ENCODE data around the gene STARD8. TPM values are rescaled to one million over a fixed set of nuclear protein-coding genes. Genes with fewer than 3 reads are reported as not detected.

The STARD8 gene
- total RNA-seq, 2 donors from 2014 or later, result 15.8 to 19.8 TPM

DNA sequence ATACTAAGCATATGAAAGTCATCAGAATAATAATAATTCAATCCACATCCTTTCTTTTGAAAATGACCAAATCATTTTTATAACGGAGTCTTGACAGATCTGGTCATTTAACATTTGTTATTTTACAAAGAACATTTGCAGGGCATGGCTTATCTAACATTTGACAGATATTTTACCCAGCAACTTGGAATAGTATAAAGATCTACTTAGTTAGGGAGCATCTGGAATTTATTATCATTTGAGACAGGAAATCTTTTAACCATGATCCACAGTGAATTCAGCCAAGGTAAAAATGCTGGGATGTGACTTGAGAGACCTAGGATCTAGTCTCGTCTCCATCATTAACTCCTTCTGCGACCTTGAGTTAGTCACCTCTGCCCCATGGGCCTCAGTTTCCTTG is 22.4 kb downstream of the STARD8 start:
- no peaks in the 10 kb centered on the region for H3K36me3 ChIP-seq
- H3K4me1 ChIP-seq (ENCODE audit: control insufficient read depth in 1 of 2, low read depth in 2 of 2), result peaks cover 5 to 24% of the 10 kb centered on the region in 2 donors
- no peaks in the 10 kb centered on the region for H3K27me3 ChIP-seq (replicated peaks; ENCODE audit: insufficient read depth)
- no peak for ATAC-seq (ENCODE audit: insufficient number of reproducible peaks, low FRiP score, low read depth)
- TF ChIP-seq, protein P1, sequence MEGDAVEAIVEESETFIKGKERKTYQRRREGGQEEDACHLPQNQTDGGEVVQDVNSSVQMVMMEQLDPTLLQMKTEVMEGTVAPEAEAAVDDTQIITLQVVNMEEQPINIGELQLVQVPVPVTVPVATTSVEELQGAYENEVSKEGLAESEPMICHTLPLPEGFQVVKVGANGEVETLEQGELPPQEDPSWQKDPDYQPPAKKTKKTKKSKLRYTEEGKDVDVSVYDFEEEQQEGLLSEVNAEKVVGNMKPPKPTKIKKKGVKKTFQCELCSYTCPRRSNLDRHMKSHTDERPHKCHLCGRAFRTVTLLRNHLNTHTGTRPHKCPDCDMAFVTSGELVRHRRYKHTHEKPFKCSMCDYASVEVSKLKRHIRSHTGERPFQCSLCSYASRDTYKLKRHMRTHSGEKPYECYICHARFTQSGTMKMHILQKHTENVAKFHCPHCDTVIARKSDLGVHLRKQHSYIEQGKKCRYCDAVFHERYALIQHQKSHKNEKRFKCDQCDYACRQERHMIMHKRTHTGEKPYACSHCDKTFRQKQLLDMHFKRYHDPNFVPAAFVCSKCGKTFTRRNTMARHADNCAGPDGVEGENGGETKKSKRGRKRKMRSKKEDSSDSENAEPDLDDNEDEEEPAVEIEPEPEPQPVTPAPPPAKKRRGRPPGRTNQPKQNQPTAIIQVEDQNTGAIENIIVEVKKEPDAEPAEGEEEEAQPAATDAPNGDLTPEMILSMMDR (IDR thresholded peaks at IDR 0.05), result no peak
- no peaks in the 10 kb centered on the region for H3K9me3 ChIP-seq
- DNase-seq (ENCODE audit: low spot score), result no peak
- no peak overlapping the region for H3K27ac ChIP-seq
- H3K4me3 ChIP-seq, result no peak overlapping the region

DNA sequence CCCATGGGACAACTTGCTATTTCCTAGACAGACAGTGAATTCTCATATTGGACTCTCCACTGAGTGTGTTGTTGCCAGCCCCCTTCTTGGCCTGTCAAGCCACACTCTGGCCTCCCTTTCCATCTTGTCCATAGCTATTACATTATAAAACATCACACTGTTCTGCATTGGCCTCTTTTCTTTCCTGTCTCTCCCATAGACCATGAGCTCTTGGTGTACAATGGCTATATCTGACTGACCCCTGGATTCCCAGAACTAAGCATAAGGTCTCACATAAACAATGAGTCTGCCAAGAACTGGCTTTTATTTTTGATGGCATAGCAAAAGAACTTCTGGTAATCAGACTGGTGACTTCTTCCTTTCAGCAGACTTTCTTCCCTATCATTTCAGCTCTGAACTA is 23.8 kb downstream of the STARD8 start:
- ATAC-seq (ENCODE audit: insufficient number of reproducible peaks, low FRiP score, low read depth) (no peak), DNase-seq (ENCODE audit: low spot score) (no peak)
- H3K9me3 ChIP-seq, result no peaks in the 10 kb centered on the region
- peak overlapping the region in 1 of 2 donors; percentile 8 for H3K27ac ChIP-seq
- peaks cover 5 to 24% of the 10 kb centered on the region in 2 donors for H3K4me1 ChIP-seq (ENCODE audit: control insufficient read depth in 1 of 2, low read depth in 2 of 2)
- H3K27me3 ChIP-seq (replicated peaks; ENCODE audit: insufficient read depth), result no peaks in the 10 kb centered on the region
- TF ChIP-seq, protein P1 (IDR thresholded peaks at IDR 0.05), result no peak
- no peaks in the 10 kb centered on the region for H3K36me3 ChIP-seq
- no peak overlapping the region for H3K4me3 ChIP-seq

DNA sequence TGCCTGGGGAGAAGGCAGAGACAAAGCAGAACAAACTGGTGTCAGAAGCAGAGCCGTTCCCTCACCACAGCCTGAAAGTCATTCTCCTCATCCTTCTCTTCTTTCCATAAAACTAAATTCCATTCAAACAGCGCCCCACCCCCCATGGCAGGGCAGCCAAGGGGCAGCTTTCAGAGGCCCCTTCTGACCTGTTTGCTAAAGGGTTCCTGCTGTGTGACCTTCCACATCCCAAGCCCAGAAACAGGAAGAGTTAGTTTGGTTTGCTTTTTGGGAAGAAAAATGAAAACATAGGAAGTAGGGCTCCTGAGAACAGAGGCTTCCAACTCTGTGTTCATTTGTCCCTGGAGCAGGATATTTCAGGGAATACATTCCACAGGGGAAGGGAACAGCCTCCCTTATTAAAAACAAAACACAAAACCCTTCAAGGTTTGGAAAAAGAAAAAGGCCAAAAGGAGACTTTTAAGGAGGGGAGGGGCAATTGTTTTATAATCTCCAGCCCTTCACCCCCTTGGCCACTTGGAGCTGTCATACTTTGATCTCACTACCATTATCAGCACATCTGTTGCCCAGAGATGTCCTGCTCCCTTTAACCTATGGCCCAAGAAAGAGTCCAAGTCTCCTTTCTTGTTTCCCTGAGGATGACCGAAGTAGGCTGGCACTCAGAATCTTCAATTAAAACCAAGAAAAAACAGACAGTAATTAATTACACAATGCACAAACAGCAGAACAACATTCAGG is 25.3 kb downstream of the STARD8 start:
- Histone ChIP-seq H3K4me3 (no peak overlapping the region), H3K9me3 (no peaks in the 10 kb centered on the region), H3K4me1 (ENCODE audit: control insufficient read depth in 1 of 2, low read depth in 2 of 2) (peaks cover 5 to 24% of the 10 kb centered on the region in 2 donors), H3K27me3 (replicated peaks; ENCODE audit: insufficient read depth) (no peaks in the 10 kb centered on the region), H3K27ac (peak overlapping the region in 1 of 2 donors; percentile 11), H3K36me3 (no peaks in the 10 kb centered on the region)
- DNase-seq (ENCODE audit: low spot score) (no peak), ATAC-seq (ENCODE audit: insufficient number of reproducible peaks, low FRiP score, low read depth) (no peak)
- TF ChIP-seq, protein P1 (IDR thresholded peaks at IDR 0.05), result no peak

DNA sequence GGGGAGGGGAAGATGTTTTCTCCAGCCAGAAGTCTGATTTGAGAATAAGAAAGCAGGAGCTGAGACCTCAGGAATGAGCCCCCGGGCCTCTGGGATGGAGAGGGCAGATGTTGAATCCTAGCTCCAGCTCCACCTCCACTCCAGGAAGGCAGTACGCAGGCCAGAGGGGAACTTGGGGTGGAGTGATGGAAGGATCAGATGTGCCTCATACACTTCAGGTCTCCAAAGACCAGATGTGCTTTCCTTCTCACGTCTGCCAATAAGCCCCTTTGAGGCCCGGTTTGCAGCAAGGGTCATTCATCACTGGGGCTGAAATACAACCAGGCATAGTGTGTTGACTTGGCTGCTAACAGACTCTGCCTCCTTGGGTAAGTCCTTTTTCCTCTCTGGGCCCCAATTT is 28.1 kb downstream of the STARD8 start:
- Histone ChIP-seq H3K27me3 (replicated peaks; ENCODE audit: insufficient read depth) (no peaks in the 10 kb centered on the region), H3K27ac (no peak overlapping the region), H3K4me1 (ENCODE audit: control insufficient read depth in 1 of 2, low read depth in 2 of 2) (peaks cover 5 to 24% of the 10 kb centered on the region in 2 donors), H3K4me3 (no peak overlapping the region), H3K9me3 (no peaks in the 10 kb centered on the region), H3K36me3 (no peaks in the 10 kb centered on the region)
- DNase-seq (ENCODE audit: low spot score) (no peak), ATAC-seq (ENCODE audit: insufficient number of reproducible peaks, low FRiP score, low read depth) (no peak)
- TF ChIP-seq, protein P1 (IDR thresholded peaks at IDR 0.05), result no peak

DNA sequence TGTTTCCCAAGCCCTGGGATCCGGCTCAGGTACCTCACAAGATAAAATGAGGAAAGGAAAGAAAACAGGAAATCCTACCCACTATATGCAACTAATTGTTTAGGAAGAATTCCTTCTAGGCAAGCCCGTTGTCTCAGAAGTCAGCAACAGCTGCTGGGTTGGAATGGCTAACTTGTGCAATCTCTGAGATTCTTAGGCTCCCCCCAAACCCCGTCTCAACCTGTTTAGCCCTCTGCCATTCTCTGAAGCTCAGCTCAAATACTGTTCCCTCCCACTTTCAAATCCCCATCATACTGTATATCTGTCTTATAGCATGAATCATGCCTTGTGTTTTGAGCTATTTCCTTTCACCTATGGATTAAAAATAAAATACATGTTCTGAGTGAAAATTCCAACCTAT is 28.9 kb downstream of the STARD8 start:
- Histone ChIP-seq H3K4me3 (no peak overlapping the region), H3K4me1 (ENCODE audit: control insufficient read depth in 1 of 2, low read depth in 2 of 2) (peaks cover 5 to 18% of the 10 kb centered on the region in 2 donors), H3K27ac (no peak overlapping the region), H3K9me3 (no peaks in the 10 kb centered on the region), H3K36me3 (no peaks in the 10 kb centered on the region), H3K27me3 (replicated peaks; ENCODE audit: insufficient read depth) (no peaks in the 10 kb centered on the region)
- no peak for ATAC-seq (ENCODE audit: insufficient number of reproducible peaks, low FRiP score, low read depth)
- DNase-seq (ENCODE audit: low spot score), result no peak
- TF ChIP-seq, protein P1 (IDR thresholded peaks at IDR 0.05), result no peak

Data from thoracic aorta (tissue), 2 donors.